HCT116 (cell line): ENCODE results near the gene SECISBP2. TPM values are rescaled to one million over a fixed set of nuclear protein-coding genes. Genes with fewer than 3 reads are reported as not detected.

Experiments used
- ATAC-seq: fragments of 200-7000 bp; cut with Tn5 transposase; 2 replicates; pipeline ENCODE4 v1.9.1; 2020; ENCODE audit warnings: mild to moderate bottlenecking, moderate library complexity
- BruUV-seq: library from RNA; stranded (reverse); fragments of 400-500 nt; replicated peaks from 2 replicates; lab custom pipeline; 2021; lab: Mats Ljungman, UMichigan
- CTCF ChIA-PET: fragments of 300-600 bp; sonication (Branson Sonifier 250); formaldehyde crosslinking; loops from one replicate; lab custom pipeline; 2021; ENCODE audit warnings: antibody characterized with exemption; lab: Charles Lee
- POLR2A ChIA-PET: fragments of 300-600, 350-600 bp; sonication (Branson Sonifier 250); formaldehyde crosslinking; loops from one replicate; lab custom pipeline; 2021; ENCODE audit warnings: antibody characterized with exemption; lab: Charles Lee
- RAD21 ChIA-PET, 2 experiments: fragments of 300-600 bp; sonication (Branson Sonifier 250); formaldehyde crosslinking; loops; one replicate each; lab custom pipeline; 2023; ENCODE audit warnings: low total read pairs in 2 of 2; ENCODE audit not compliant: uncharacterized antibody in 2 of 2, unreplicated experiment in 2 of 2, low non-redundant PET in 1 of 2; lab: Charles Lee
- DNase-seq: peaks from one replicate; pipeline ENCODE4 v3.0.0-alpha.2; 2010; ENCODE audit warnings: low read depth, low spot score
- H2AFZ ChIP-seq: fragments of 200-600 bp; shearing (Covaris generic), sonication (generic); 2 replicates; pipeline ENCODE4 v1.6.1; 2017; ENCODE audit warnings: low read depth, mixed run types, mixed read lengths, antibody characterized with exemption, low read length; ENCODE audit not compliant: poor library complexity, severe bottlenecking
- H3K27ac ChIP-seq: 2 replicates; pipeline ENCODE4 v1.5.1; 2012; ENCODE audit warnings: low read depth, low read length
- H3K27me3 ChIP-seq: fragments of 200-600 bp; sonication (generic); 2 replicates; pipeline ENCODE4 v1.6.1; 2016; ENCODE audit warnings: mixed run types, low read length, mixed read lengths; ENCODE audit not compliant: insufficient read depth
- H3K36me3 ChIP-seq, 2 experiments: fragments of 200-500 bp in 1 of 2; fragments of 200-600 bp in 1 of 2; sonication (Bioruptor generic) in 1 of 2; sonication (generic) in 1 of 2; 2 replicates each; pipeline versions ENCODE4 v1.5.1 to v1.6.1; 2014 to 2016; ENCODE audit warnings: low read length in 2 of 2, inconsistent platforms in 1 of 2, mixed read lengths in 1 of 2, mixed run types in 1 of 2; ENCODE audit not compliant: insufficient read depth in 2 of 2, control insufficient read depth in 1 of 2
- H3K4me1 ChIP-seq, 2 experiments: fragments of 200-600 bp in 1 of 2; sonication (generic) in 1 of 2; 2 replicates each; pipeline versions ENCODE4 v1.5.1 to v1.6.1; 2012 to 2017; ENCODE audit warnings: low read length in 2 of 2, inconsistent platforms in 1 of 2, mild to moderate bottlenecking in 1 of 2, mixed read lengths in 1 of 2, mixed run types in 1 of 2, moderate library complexity in 1 of 2; ENCODE audit not compliant: insufficient read depth in 2 of 2, control insufficient read depth in 1 of 2
- H3K4me2 ChIP-seq: fragments of 200-600 bp; sonication (generic); 2 replicates; pipeline ENCODE4 v1.6.1; 2017; ENCODE audit warnings: mixed run types, low read length, mixed read lengths
- H3K4me3 ChIP-seq, 2 experiments: fragments of 200-600 bp in 1 of 2; sonication (generic) in 1 of 2; replicated peaks in 1 of 2; 2 replicates each; pipeline ENCODE4 v1.5.1; 2011 to 2016; ENCODE audit warnings: low read length in 2 of 2, control low read depth in 1 of 2, low read depth in 1 of 2, mild to moderate bottlenecking in 1 of 2, mixed read lengths in 1 of 2, mixed run types in 1 of 2
- H3K79me2 ChIP-seq: fragments of 200-600 bp; sonication (generic); 2 replicates; pipeline ENCODE4 v1.6.1; 2017; ENCODE audit warnings: mild to moderate bottlenecking, mixed run types, low read length, moderate library complexity, mixed read lengths; ENCODE audit not compliant: insufficient read depth
- H3K9ac ChIP-seq: fragments of 200-600 bp; sonication (generic); 2 replicates; pipeline ENCODE4 v1.6.1; 2016; ENCODE audit warnings: low read length, mixed read lengths
- H3K9me2 ChIP-seq: fragments of 200-600 bp; sonication (generic), shearing (Covaris generic); 2 replicates; pipeline ENCODE4 v1.6.1; 2017; ENCODE audit warnings: mixed run types, mild to moderate bottlenecking, moderate library complexity; ENCODE audit not compliant: insufficient read depth
- H3K9me3 ChIP-seq, 2 experiments: fragments of 200-500 bp in 1 of 2; fragments of 200-600 bp in 1 of 2; sonication (Bioruptor generic) in 1 of 2; sonication (generic) in 1 of 2; 2 replicates each; pipeline ENCODE4 v1.6.1; 2014 to 2017; ENCODE audit warnings: low read length in 2 of 2, mixed read lengths in 2 of 2, inconsistent platforms in 1 of 2, low read depth in 1 of 2, mild to moderate bottlenecking in 1 of 2, mixed run types in 1 of 2, moderate library complexity in 1 of 2; ENCODE audit not compliant: control insufficient read depth in 1 of 2, insufficient read depth in 1 of 2
- H4K20me1 ChIP-seq: fragments of 200-600 bp; sonication (generic), shearing (Covaris generic); 2 replicates; pipeline ENCODE4 v1.6.1; 2017; ENCODE audit warnings: mixed run types, mild to moderate bottlenecking, moderate library complexity; ENCODE audit not compliant: insufficient read depth
- CBX3 ChIP-seq: IDR thresholded peaks from 2 replicates; pipeline ENCODE4 v1.6.1; 2012; ENCODE audit warnings: low read depth
- CEBPB ChIP-seq: IDR thresholded peaks from 2 replicates; pipeline ENCODE4 v1.6.1; 2012; ENCODE audit warnings: low read depth
- ELF1 ChIP-seq: IDR thresholded peaks from 2 replicates; pipeline ENCODE4 v1.6.1; 2012; ENCODE audit warnings: low read depth, borderline replicate concordance
- EZH2 ChIP-seq: fragments of 200-600 bp; sonication (generic); IDR thresholded peaks from 2 replicates; pipeline ENCODE4 v1.6.1; 2017; ENCODE audit warnings: antibody characterized with exemption, mixed run types
- JUND ChIP-seq: IDR thresholded peaks from 2 replicates; pipeline ENCODE4 v1.6.1; 2012
- POLR2A ChIP-seq: IDR thresholded peaks from 2 replicates; pipeline ENCODE4 v1.7.0; 2011; ENCODE audit warnings: borderline replicate concordance; ENCODE audit not compliant: insufficient read depth, insufficient read length; ENCODE audit errors: extremely low read depth
- POLR2AphosphoS5 ChIP-seq: IDR thresholded peaks from 2 replicates; pipeline ENCODE4 v1.6.1; 2011; ENCODE audit warnings: mild to moderate bottlenecking, low read depth, low read length, moderate library complexity
- RAD21 ChIP-seq: IDR thresholded peaks from 2 replicates; pipeline ENCODE4 v1.6.1; 2012; ENCODE audit warnings: low read depth, mild to moderate bottlenecking
- SIN3A ChIP-seq: IDR thresholded peaks from 2 replicates; pipeline ENCODE4 v1.6.1; 2012; ENCODE audit warnings: low read depth
- SRF ChIP-seq: IDR thresholded peaks from 2 replicates; pipeline ENCODE4 v1.6.1; 2012; ENCODE audit warnings: low read depth
- TCF7L2 ChIP-seq: IDR thresholded peaks from 2 replicates; pipeline ENCODE4 v1.7.0; 2011; ENCODE audit warnings: borderline replicate concordance, inconsistent platforms; ENCODE audit not compliant: insufficient read depth, insufficient read length; ENCODE audit errors: extremely low read depth
- YY1 ChIP-seq: IDR thresholded peaks from 2 replicates; pipeline ENCODE4 v1.6.1; 2011; ENCODE audit warnings: low read length, low read depth, moderate library complexity, mild to moderate bottlenecking; ENCODE audit not compliant: insufficient replicate concordance; ENCODE audit errors: extremely low read depth
- ZFX ChIP-seq: fragments of 450-650 bp; IDR thresholded peaks from 2 replicates; pipeline ENCODE4 v1.6.1; 2017
- intact Hi-C: fragments of 100-400 bp; cut with micrococcal nuclease; formaldehyde crosslinking; loops from 2 replicates; pipeline ENCODE4 v1.10.0; 2022
- total RNA-seq: library from RNA; stranded (reverse); gene quantifications from one replicate; pipeline ENCODE4 v1.2.1, GENCODE V29; 2021; ENCODE audit not compliant: unreplicated experiment
- TF ChIP-seq, protein P1 (sequence below): IDR thresholded peaks from 2 replicates; pipeline ENCODE4 v1.6.1; 2012
- TF ChIP-seq, protein P2 (sequence below): IDR thresholded peaks from 2 replicates; pipeline ENCODE4 v1.6.1; 2011; ENCODE audit warnings: mild to moderate bottlenecking, low read length, moderate library complexity; ENCODE audit not compliant: insufficient replicate concordance; ENCODE audit errors: extremely low read depth
- TF ChIP-seq, protein P3 (sequence below), 3 experiments: fragments of 200-600 bp in 1 of 3; sonication (generic) in 1 of 3; IDR thresholded peaks in 2 of 3; conservative IDR thresholded peaks in 1 of 3; 2 replicates each; pipeline ENCODE4 v1.5.1; 2012 to 2017; ENCODE audit warnings: low read depth in 2 of 3, low read length in 2 of 3, antibody characterized with exemption in 1 of 3, borderline replicate concordance in 1 of 3, control low read depth in 1 of 3, mild to moderate bottlenecking in 1 of 3, mixed read lengths in 1 of 3, mixed run types in 1 of 3, moderate library complexity in 1 of 3; ENCODE audit not compliant: insufficient read depth in 1 of 3

The SECISBP2 gene
- total RNA-seq, 1 experiment from 2014 or later, result 41.6 TPM

DNA sequence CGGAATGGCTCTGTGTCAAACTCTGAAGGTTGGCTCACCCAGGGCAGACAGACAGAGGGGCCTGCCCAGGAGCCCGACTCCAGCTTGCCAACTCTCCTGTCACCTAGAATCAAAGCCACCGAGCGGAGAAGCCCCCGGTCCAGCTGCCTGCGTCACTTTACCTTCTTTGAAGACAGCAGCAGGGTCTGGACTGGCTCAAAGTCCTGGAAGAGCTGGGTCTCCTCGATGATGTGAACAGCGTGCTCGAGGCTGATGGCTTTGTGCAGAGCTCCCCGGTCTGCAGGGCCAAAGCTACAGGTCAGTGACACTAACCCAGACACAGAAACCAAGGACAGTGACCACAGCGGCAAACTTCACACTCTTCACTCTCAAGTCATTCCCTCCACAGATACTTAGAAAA, 67.9 kb downstream of the SECISBP2 start (continued):
- no peak for TF ChIP-seq SRF
- no peak for TF ChIP-seq JUND
- no peak for TF ChIP-seq CBX3
- no peak for TF ChIP-seq RAD21

DNA sequence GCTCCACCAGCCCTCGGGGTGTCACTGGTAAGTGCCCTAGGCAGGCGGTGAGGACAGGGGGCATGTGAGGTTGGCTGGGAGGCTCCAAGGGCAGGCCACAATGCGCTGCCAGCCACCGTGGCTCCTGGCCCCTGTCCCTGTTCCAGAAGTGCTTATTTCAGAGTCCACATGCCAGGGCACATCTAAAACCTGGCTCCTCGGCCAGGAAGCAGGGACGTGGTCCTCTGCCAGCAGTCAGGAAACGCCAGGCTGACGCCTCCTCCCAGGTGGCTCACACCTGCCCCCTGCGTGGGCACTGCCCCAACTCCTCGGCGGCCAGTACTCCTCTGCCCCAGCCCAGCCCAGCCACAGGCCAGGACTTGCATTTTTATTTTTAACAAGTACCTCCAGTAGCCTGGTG, 68.5 kb downstream of the SECISBP2 start:
- ChIA-PET CTCF (no interaction called here), RAD21 (no interaction called here), POLR2A (no interaction called here)
- H3K36me3 ChIP-seq, result peaks cover 0 to 4% of the 10 kb centered on the region in 2 experiments; a peak in 2 of 4 replicates
- no peaks in the 10 kb centered on the region for H3K79me2 ChIP-seq
- H3K9me3 ChIP-seq, result no peaks in the 10 kb centered on the region
- ATAC-seq (no peak), DNase-seq (no peak)
- no peaks in the 10 kb centered on the region for H3K4me1 ChIP-seq
- H3K27me3 ChIP-seq, result no peaks in the 10 kb centered on the region
- no peak overlapping the region for H3K4me2 ChIP-seq
- no peak overlapping the region for H2AFZ ChIP-seq
- H3K4me3 ChIP-seq, result no peak overlapping the region
- H4K20me1 ChIP-seq, result no peaks in the 10 kb centered on the region
- intact Hi-C loops, result no loop called here
- TF ChIP-seq, protein P1, sequence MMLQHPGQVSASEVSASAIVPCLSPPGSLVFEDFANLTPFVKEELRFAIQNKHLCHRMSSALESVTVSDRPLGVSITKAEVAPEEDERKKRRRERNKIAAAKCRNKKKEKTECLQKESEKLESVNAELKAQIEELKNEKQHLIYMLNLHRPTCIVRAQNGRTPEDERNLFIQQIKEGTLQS, result no peak
- TF ChIP-seq ZFX (no peak), CEBPB (no peak), CBX3 (no peak), TCF7L2 (no peak), YY1 (no peak), POLR2A (no peak), SIN3A (no peak), ELF1 (no peak), POLR2AphosphoS5 (no peak), EZH2 (no peak)
- TF ChIP-seq, protein P2, sequence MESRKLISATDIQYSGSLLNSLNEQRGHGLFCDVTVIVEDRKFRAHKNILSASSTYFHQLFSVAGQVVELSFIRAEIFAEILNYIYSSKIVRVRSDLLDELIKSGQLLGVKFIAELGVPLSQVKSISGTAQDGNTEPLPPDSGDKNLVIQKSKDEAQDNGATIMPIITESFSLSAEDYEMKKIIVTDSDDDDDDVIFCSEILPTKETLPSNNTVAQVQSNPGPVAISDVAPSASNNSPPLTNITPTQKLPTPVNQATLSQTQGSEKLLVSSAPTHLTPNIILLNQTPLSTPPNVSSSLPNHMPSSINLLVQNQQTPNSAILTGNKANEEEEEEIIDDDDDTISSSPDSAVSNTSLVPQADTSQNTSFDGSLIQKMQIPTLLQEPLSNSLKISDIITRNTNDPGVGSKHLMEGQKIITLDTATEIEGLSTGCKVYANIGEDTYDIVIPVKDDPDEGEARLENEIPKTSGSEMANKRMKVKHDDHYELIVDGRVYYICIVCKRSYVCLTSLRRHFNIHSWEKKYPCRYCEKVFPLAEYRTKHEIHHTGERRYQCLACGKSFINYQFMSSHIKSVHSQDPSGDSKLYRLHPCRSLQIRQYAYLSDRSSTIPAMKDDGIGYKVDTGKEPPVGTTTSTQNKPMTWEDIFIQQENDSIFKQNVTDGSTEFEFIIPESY, result no peak
- TF ChIP-seq, protein P3, sequence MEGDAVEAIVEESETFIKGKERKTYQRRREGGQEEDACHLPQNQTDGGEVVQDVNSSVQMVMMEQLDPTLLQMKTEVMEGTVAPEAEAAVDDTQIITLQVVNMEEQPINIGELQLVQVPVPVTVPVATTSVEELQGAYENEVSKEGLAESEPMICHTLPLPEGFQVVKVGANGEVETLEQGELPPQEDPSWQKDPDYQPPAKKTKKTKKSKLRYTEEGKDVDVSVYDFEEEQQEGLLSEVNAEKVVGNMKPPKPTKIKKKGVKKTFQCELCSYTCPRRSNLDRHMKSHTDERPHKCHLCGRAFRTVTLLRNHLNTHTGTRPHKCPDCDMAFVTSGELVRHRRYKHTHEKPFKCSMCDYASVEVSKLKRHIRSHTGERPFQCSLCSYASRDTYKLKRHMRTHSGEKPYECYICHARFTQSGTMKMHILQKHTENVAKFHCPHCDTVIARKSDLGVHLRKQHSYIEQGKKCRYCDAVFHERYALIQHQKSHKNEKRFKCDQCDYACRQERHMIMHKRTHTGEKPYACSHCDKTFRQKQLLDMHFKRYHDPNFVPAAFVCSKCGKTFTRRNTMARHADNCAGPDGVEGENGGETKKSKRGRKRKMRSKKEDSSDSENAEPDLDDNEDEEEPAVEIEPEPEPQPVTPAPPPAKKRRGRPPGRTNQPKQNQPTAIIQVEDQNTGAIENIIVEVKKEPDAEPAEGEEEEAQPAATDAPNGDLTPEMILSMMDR (IDR thresholded peaks at IDR 0.05 in 2 of 3, conservative IDR thresholded peaks at IDR 0.05 in 1 of 3; ENCODE audit: borderline replicate concordance in 1 of 3, insufficient read depth in 1 of 3, low read depth in 2 of 3, low read length in 2 of 3), result no peak
- no peaks in the 10 kb centered on the region for H3K9me2 ChIP-seq
- no peak overlapping the region for H3K9ac ChIP-seq
- no peak overlapping the region for H3K27ac ChIP-seq
- no TSS peak for BruUV-seq
